ENCODE measurements around the gene GNAZ. TPM values are rescaled to one million over a fixed set of nuclear protein-coding genes. Genes with fewer than 3 reads are reported as not detected.

Gene GNAZ
- total RNA-seq, 1 donor from 2014 or later, result 1.1 TPM

- Histone ChIP-seq H3K27ac (ENCODE audit: low read depth, low read length) (no peak overlapping the region), H3K4me2 (ENCODE audit: low read length) (no peak overlapping the region), H3K27me3 (ENCODE audit: insufficient read depth, low read length) (peaks cover 2% of the 10 kb centered on the region), H3K79me2 (ENCODE audit: insufficient read depth, low read length) (no peaks in the 10 kb centered on the region), H2AFZ (ENCODE audit: low read depth, low read length) (no peak overlapping the region), H3K36me3 (ENCODE audit: insufficient read depth, low read length) (no peaks in the 10 kb centered on the region), H3K4me1 (ENCODE audit: insufficient read depth, low read length) (no peaks in the 10 kb centered on the region), H3K9me3 (ENCODE audit: insufficient read depth, low read depth, low read length) (no peaks in the 10 kb centered on the region), H3K4me3 (ENCODE audit: insufficient read depth, low read depth, low read length) (no peak overlapping the region), H4K20me1 (ENCODE audit: insufficient read depth, low read length) (no peaks in the 10 kb centered on the region), H3K9ac (ENCODE audit: low read length) (no peak overlapping the region)
- Mint-ChIP-seq H3K4me3 (ENCODE audit: unreplicated experiment) (no peak overlapping the region), H3K27me3 (ENCODE audit: low read depth, unreplicated experiment) (peaks cover 64% of the 10 kb centered on the region), H3K9me3 (ENCODE audit: unreplicated experiment) (peaks cover 9% of the 10 kb centered on the region), H3K36me3 (ENCODE audit: low read depth, unreplicated experiment) (no peaks in the 10 kb centered on the region), H3K4me1 (ENCODE audit: low read depth, unreplicated experiment) (no peaks in the 10 kb centered on the region), H3K27ac (ENCODE audit: unreplicated experiment) (no peak overlapping the region)
- TF ChIP-seq CTCF (IDR thresholded peaks at IDR 0.05; ENCODE audit: insufficient read depth, low read depth, low read length), result no peak
- TF ChIP-seq EZH2 (IDR thresholded peaks at IDR 0.05; ENCODE audit: insufficient read depth, low read length), result no peak
- no peak for FAIRE-seq
- no peak for DNase-seq (ENCODE audit: low read depth)
Measured at GRCh38 chr22:23060612-23061400, 9.5 kb upstream of the GNAZ start.

GRCh38 chr22:23061471-23062280 is 8.6 kb upstream of the GNAZ start:
- no peak overlapping the region for H3K9ac ChIP-seq (ENCODE audit: low read length)
- no peak overlapping the region for H3K4me2 ChIP-seq (ENCODE audit: low read length)
- no peaks in the 10 kb centered on the region for H3K9me3 ChIP-seq (ENCODE audit: insufficient read depth, low read depth, low read length)
- no peak overlapping the region for H3K27ac Mint-ChIP-seq (ENCODE audit: unreplicated experiment)
- H3K27me3 Mint-ChIP-seq (ENCODE audit: low read depth, unreplicated experiment), result peaks cover 70% of the 10 kb centered on the region
- DNase-seq (ENCODE audit: low read depth) (no peak), FAIRE-seq (no peak)
- no peak overlapping the region for H2AFZ ChIP-seq (ENCODE audit: low read depth, low read length)
- no peak overlapping the region for H3K4me3 ChIP-seq (ENCODE audit: insufficient read depth, low read depth, low read length)
- no peak for TF ChIP-seq EZH2 (IDR thresholded peaks at IDR 0.05; ENCODE audit: insufficient read depth, low read length)
- no peaks in the 10 kb centered on the region for H3K4me1 ChIP-seq (ENCODE audit: insufficient read depth, low read length)
- no peak overlapping the region for H3K4me3 Mint-ChIP-seq (ENCODE audit: unreplicated experiment)
- H4K20me1 ChIP-seq (ENCODE audit: insufficient read depth, low read length), result no peaks in the 10 kb centered on the region
- H3K79me2 ChIP-seq (ENCODE audit: insufficient read depth, low read length), result no peaks in the 10 kb centered on the region
- H3K27me3 ChIP-seq (ENCODE audit: insufficient read depth, low read length), result peaks cover 4% of the 10 kb centered on the region
- H3K4me1 Mint-ChIP-seq (ENCODE audit: low read depth, unreplicated experiment), result no peaks in the 10 kb centered on the region
- no peak overlapping the region for H3K27ac ChIP-seq (ENCODE audit: low read depth, low read length)
- peaks cover 6% of the 10 kb centered on the region for H3K9me3 Mint-ChIP-seq (ENCODE audit: unreplicated experiment)
- H3K36me3 ChIP-seq (ENCODE audit: insufficient read depth, low read length), result no peaks in the 10 kb centered on the region
- no peaks in the 10 kb centered on the region for H3K36me3 Mint-ChIP-seq (ENCODE audit: low read depth, unreplicated experiment)

GRCh38 chr22:23062616-23063538 is 7.4 kb upstream of the GNAZ start:
- FAIRE-seq, result no peak

More at GRCh38 chr22:23062616-23063538, 7.4 kb upstream of the GNAZ start:
- no peak overlapping the region for H2AFZ ChIP-seq (ENCODE audit: low read depth, low read length)
- Mint-ChIP-seq H3K27me3 (ENCODE audit: low read depth, unreplicated experiment) (peaks cover 72% of the 10 kb centered on the region), H3K36me3 (ENCODE audit: low read depth, unreplicated experiment) (no peaks in the 10 kb centered on the region), H3K9me3 (ENCODE audit: unreplicated experiment) (peaks cover 3% of the 10 kb centered on the region), H3K27ac (ENCODE audit: unreplicated experiment) (no peak overlapping the region), H3K4me3 (ENCODE audit: unreplicated experiment) (no peak overlapping the region), H3K4me1 (ENCODE audit: low read depth, unreplicated experiment) (no peaks in the 10 kb centered on the region)
- no peak overlapping the region for H3K4me2 ChIP-seq (ENCODE audit: low read length)
- no peaks in the 10 kb centered on the region for H4K20me1 ChIP-seq (ENCODE audit: insufficient read depth, low read length)
- TF ChIP-seq EZH2 (IDR thresholded peaks at IDR 0.05; ENCODE audit: insufficient read depth, low read length) (no peak), CTCF (IDR thresholded peaks at IDR 0.05; ENCODE audit: insufficient read depth, low read depth, low read length) (no peak)
- DNase-seq (ENCODE audit: low read depth), result no peak
- no peaks in the 10 kb centered on the region for H3K4me1 ChIP-seq (ENCODE audit: insufficient read depth, low read length)
- no peaks in the 10 kb centered on the region for H3K36me3 ChIP-seq (ENCODE audit: insufficient read depth, low read length)
- no peaks in the 10 kb centered on the region for H3K9me3 ChIP-seq (ENCODE audit: insufficient read depth, low read depth, low read length)
- H3K27me3 ChIP-seq (ENCODE audit: insufficient read depth, low read length), result peaks cover 4% of the 10 kb centered on the region
- no peak overlapping the region for H3K27ac ChIP-seq (ENCODE audit: low read depth, low read length)
- H3K9ac ChIP-seq (ENCODE audit: low read length), result no peak overlapping the region
- no peaks in the 10 kb centered on the region for H3K79me2 ChIP-seq (ENCODE audit: insufficient read depth, low read length)
- H3K4me3 ChIP-seq (ENCODE audit: insufficient read depth, low read depth, low read length), result no peak overlapping the region

Data from astrocyte (in vitro differentiated cells and primary cell).